ENCODE results near the gene NUBPL. TPM values are rescaled to one million over a fixed set of nuclear protein-coding genes. Genes with fewer than 3 reads are reported as not detected.

NUBPL gene
- total RNA-seq, 1 donor from 2014 or later: 12.5 TPM

GRCh38 chr14:31582286-31582691 is 21.1 kb downstream of the NUBPL start:
- Mint-ChIP-seq H3K36me3 (ENCODE audit: unreplicated experiment) (no peaks in the 10 kb centered on the region), H3K27ac (ENCODE audit: unreplicated experiment) (no peak overlapping the region), H3K9me3 (ENCODE audit: unreplicated experiment) (no peaks in the 10 kb centered on the region), H3K4me1 (ENCODE audit: low read depth, unreplicated experiment) (no peaks in the 10 kb centered on the region), H3K4me3 (ENCODE audit: unreplicated experiment) (no peak overlapping the region), H3K27me3 (ENCODE audit: unreplicated experiment) (no peaks in the 10 kb centered on the region)
- DNase-seq: no peak
- TF ChIP-seq, protein P1, sequence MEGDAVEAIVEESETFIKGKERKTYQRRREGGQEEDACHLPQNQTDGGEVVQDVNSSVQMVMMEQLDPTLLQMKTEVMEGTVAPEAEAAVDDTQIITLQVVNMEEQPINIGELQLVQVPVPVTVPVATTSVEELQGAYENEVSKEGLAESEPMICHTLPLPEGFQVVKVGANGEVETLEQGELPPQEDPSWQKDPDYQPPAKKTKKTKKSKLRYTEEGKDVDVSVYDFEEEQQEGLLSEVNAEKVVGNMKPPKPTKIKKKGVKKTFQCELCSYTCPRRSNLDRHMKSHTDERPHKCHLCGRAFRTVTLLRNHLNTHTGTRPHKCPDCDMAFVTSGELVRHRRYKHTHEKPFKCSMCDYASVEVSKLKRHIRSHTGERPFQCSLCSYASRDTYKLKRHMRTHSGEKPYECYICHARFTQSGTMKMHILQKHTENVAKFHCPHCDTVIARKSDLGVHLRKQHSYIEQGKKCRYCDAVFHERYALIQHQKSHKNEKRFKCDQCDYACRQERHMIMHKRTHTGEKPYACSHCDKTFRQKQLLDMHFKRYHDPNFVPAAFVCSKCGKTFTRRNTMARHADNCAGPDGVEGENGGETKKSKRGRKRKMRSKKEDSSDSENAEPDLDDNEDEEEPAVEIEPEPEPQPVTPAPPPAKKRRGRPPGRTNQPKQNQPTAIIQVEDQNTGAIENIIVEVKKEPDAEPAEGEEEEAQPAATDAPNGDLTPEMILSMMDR (IDR thresholded peaks at IDR 0.05; ENCODE audit: partially characterized antibody, unreplicated experiment): no peak

GRCh38 chr14:31582836-31583452 is 21.7 kb downstream of the NUBPL start:
- no peaks in the 10 kb centered on the region for H3K4me1 Mint-ChIP-seq (ENCODE audit: low read depth, unreplicated experiment)
- H3K36me3 Mint-ChIP-seq (ENCODE audit: unreplicated experiment): no peaks in the 10 kb centered on the region
- TF ChIP-seq, protein P1 (IDR thresholded peaks at IDR 0.05; ENCODE audit: partially characterized antibody, unreplicated experiment): no peak
- no peak overlapping the region for H3K4me3 Mint-ChIP-seq (ENCODE audit: unreplicated experiment)
- DNase-seq: no peak
- H3K9me3 Mint-ChIP-seq (ENCODE audit: unreplicated experiment): no peaks in the 10 kb centered on the region
- no peak overlapping the region for H3K27ac Mint-ChIP-seq (ENCODE audit: unreplicated experiment)
- no peaks in the 10 kb centered on the region for H3K27me3 Mint-ChIP-seq (ENCODE audit: unreplicated experiment)

DNA sequence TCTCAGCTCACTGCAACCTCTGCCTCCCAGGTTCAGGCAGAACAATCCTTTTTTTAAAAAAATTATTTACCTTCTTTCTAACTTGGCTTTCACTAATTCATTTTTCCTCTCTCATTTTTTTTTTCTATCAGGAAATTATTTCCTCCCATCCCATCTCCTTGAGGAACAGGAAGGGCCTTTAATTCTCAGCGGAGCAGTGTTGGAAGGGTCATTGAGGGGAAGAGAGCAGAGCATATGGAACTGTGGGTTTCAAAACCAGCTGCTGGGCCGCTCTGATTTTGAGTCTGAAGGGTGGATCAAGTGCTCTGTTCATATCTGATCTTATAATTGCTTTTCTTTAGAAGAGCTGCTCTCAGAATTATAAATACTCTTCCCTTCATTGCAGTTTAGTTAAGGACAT is 29.0 kb downstream of the NUBPL start:
- Mint-ChIP-seq H3K27ac (ENCODE audit: unreplicated experiment) (no peak overlapping the region), H3K36me3 (ENCODE audit: unreplicated experiment) (no peaks in the 10 kb centered on the region), H3K4me1 (ENCODE audit: low read depth, unreplicated experiment) (no peaks in the 10 kb centered on the region), H3K9me3 (ENCODE audit: unreplicated experiment) (no peaks in the 10 kb centered on the region), H3K27me3 (ENCODE audit: unreplicated experiment) (peaks cover 2% of the 10 kb centered on the region), H3K4me3 (ENCODE audit: unreplicated experiment) (no peak overlapping the region)
- no peak for DNase-seq
- TF ChIP-seq, protein P1 (IDR thresholded peaks at IDR 0.05; ENCODE audit: partially characterized antibody, unreplicated experiment): no peak

- TF ChIP-seq, protein P1 (IDR thresholded peaks at IDR 0.05; ENCODE audit: partially characterized antibody, unreplicated experiment): no peak
- Mint-ChIP-seq H3K36me3 (ENCODE audit: unreplicated experiment) (no peaks in the 10 kb centered on the region), H3K4me3 (ENCODE audit: unreplicated experiment) (no peak overlapping the region), H3K9me3 (ENCODE audit: unreplicated experiment) (no peaks in the 10 kb centered on the region), H3K27ac (ENCODE audit: unreplicated experiment) (no peak overlapping the region), H3K4me1 (ENCODE audit: low read depth, unreplicated experiment) (no peaks in the 10 kb centered on the region), H3K27me3 (ENCODE audit: unreplicated experiment) (peaks cover 2% of the 10 kb centered on the region)
- no peak for DNase-seq
Measured at GRCh38 chr14:31592122-31592521, 30.9 kb downstream of the NUBPL start.

DNA sequence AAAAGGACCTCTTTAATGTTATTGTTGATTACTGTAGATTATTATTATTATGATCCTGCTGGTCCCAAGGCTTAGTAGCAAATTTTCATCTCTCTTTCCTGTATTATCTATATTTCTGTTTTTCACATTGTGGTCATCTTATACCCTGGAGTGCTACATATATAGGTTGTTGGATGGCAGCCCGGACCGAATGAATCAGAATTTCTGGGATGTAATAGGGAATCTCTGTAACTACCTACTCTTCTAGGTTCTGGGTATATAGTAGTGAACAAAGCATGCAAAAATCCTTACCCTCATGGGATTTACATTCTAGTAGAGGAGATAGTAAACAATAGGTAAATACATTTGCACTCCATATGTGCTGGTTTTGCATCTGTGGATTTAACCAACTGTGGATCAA is 31.4 kb downstream of the NUBPL start:
- DNase-seq: no peak
- peaks cover 2% of the 10 kb centered on the region for H3K27me3 Mint-ChIP-seq (ENCODE audit: unreplicated experiment)
- no peak overlapping the region for H3K27ac Mint-ChIP-seq (ENCODE audit: unreplicated experiment)
- H3K4me3 Mint-ChIP-seq (ENCODE audit: unreplicated experiment): no peak overlapping the region
- H3K4me1 Mint-ChIP-seq (ENCODE audit: low read depth, unreplicated experiment): no peaks in the 10 kb centered on the region
- H3K36me3 Mint-ChIP-seq (ENCODE audit: unreplicated experiment): no peaks in the 10 kb centered on the region
- TF ChIP-seq, protein P1 (IDR thresholded peaks at IDR 0.05; ENCODE audit: partially characterized antibody, unreplicated experiment): no peak
- H3K9me3 Mint-ChIP-seq (ENCODE audit: unreplicated experiment): no peaks in the 10 kb centered on the region

Data from glutamatergic neuron (in vitro differentiated cells).